Spinal cord (tissue), 10 donors: ENCODE data around the gene EYA3. TPM values are rescaled to one million over a fixed set of nuclear protein-coding genes. Genes with fewer than 3 reads are reported as not detected.
A peak's percentile ranks its signal among the peaks of the same experiment; 100 is the strongest.

Experiments used
- DNase-seq, 6 donors: peaks; one replicate each; pipeline versions ENCODE4 v3.0.0 to v3.0.0-alpha.2; 2013 to 2015; ENCODE audit warnings: low spot score in 6 of 6, low read depth in 4 of 6
- H3K27ac ChIP-seq: one replicate; pipeline ENCODE4 v1.5.1; 2013; ENCODE audit warnings: low read depth, low read length, control low read depth
- H3K27me3 ChIP-seq: one replicate; pipeline ENCODE4 v1.6.1; 2013; ENCODE audit warnings: low read length; ENCODE audit not compliant: control insufficient read depth, insufficient read depth
- H3K36me3 ChIP-seq: one replicate; pipeline ENCODE4 v1.6.1; 2013; ENCODE audit warnings: low read length; ENCODE audit not compliant: control insufficient read depth, insufficient read depth
- H3K4me1 ChIP-seq: one replicate; pipeline ENCODE4 v1.6.1; 2013; ENCODE audit warnings: low read length; ENCODE audit not compliant: control insufficient read depth, insufficient read depth
- H3K4me3 ChIP-seq: one replicate; pipeline ENCODE4 v1.5.1; 2013; ENCODE audit warnings: low read depth, low read length, control low read depth
- H3K9me3 ChIP-seq: one replicate; pipeline ENCODE4 v1.6.1; 2013; ENCODE audit warnings: low read length; ENCODE audit not compliant: control insufficient read depth, insufficient read depth
- WGBS: methylation state at CpG from one replicate; pipeline ENCODE4 v1.1.5; 2013; ENCODE audit warnings: missing lambda C conversion rate; ENCODE audit not compliant: insufficient coverage; 5-methylcytosine and 5-hydroxymethylcytosine counted together
- polyA plus RNA-seq, 2 donors: library from polyadenylated mRNA; unstranded; fragments of 120-200 nt; gene quantifications; one replicate each; pipeline ENCODE4 v1.2.1, GENCODE V29; 2013; ENCODE audit not compliant: insufficient read length in 2 of 2
- total RNA-seq, 2 donors: library from RNA; depleted of rRNA in 1 of 2; stranded (reverse); fragments of 120-200 nt in 1 of 2; fragments of >200 nt in 1 of 2; gene quantifications; one replicate each; pipeline versions ENCODE4 v1.2.3 to v1.2.4, GENCODE V29; 2013 to 2014
- donor health status: healthy.

EYA3 gene
- total and polyA plus RNA-seq, 4 donors: 14.3 to 17.5 (median 15.1) TPM

DNA sequence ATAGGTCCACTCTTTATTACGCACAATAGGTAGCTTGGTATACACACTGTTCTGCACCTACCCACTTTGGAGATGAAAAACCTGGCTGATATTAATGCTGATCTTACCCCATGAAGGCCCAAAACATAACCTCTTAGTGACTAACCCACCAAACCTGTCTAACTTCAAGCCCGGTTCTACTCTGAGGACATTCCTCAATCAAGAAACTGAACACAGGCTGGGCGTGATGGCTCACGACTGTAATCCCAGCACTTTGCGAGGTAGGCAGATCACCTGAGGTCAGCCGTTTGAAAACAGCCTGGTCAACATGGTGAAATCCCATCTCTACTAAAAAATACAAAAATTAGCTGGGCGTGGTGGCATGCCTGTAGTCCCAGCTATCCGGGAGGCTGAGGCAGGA is 50.5 kb downstream of the EYA3 start:
- Histone ChIP-seq H3K36me3 (peaks cover 15% of the 10 kb centered on the region), H3K27me3 (no peaks in the 10 kb centered on the region), H3K9me3 (no peaks in the 10 kb centered on the region), H3K27ac (no peak overlapping the region), H3K4me1 (no peaks in the 10 kb centered on the region), H3K4me3 (no peak overlapping the region)
- DNase-seq: no peak
- 96% methylated on average over 8 of the region's 8 CpGs for WGBS

DNA sequence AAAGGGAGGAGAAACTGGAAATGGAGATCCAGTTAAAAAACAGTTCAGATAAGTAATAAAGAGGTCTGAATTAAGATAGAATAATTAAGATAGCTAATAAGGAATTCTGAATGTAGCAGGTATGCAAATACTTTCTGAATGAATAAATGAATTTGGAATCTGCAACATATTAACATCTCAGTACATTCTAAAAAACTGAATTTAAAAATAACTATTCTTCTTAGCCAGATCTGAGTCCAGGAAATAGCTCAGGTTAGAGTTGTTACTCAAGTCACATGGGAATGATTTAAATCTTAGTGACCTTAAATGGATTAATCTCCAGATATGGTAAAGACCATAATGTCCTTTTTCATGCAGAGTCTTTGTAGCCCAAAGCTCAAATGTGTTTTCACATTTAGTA is 51.2 kb downstream of the EYA3 start:
- DNase-seq: peak in 1 of 6 donors; percentile 43
- H3K4me1 ChIP-seq: no peaks in the 10 kb centered on the region
- H3K36me3 ChIP-seq: peaks cover 15% of the 10 kb centered on the region
- H3K27me3 ChIP-seq: no peaks in the 10 kb centered on the region
- no peaks in the 10 kb centered on the region for H3K9me3 ChIP-seq
- H3K27ac ChIP-seq: no peak overlapping the region
- H3K4me3 ChIP-seq: no peak overlapping the region

DNA sequence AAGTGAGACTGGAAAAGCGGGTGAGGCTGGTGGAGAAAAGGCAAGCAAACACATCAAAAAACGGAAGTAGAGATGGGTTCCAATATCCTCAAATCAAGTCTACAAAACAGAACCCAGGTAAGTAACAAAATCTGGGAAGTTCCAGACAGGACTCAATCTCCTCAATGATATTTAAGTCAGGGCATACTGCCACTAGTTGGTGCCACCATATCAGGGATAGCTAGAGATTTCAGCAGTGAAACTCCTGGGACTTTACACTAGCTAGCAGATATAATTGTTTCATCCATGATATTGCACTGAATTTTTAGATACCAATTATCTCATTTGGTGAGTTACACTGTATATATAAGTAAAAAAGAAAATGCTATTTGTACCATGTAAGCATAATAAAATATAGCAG is 52.0 kb downstream of the EYA3 start:
- Histone ChIP-seq H3K4me1 (no peaks in the 10 kb centered on the region), H3K4me3 (no peak overlapping the region), H3K9me3 (no peaks in the 10 kb centered on the region), H3K27me3 (no peaks in the 10 kb centered on the region), H3K27ac (no peak overlapping the region), H3K36me3 (peaks cover 15% of the 10 kb centered on the region)
- 100% methylated on average over 1 of the region's 2 CpGs for WGBS
- peak in 1 of 6 donors; percentile 14 for DNase-seq

DNA sequence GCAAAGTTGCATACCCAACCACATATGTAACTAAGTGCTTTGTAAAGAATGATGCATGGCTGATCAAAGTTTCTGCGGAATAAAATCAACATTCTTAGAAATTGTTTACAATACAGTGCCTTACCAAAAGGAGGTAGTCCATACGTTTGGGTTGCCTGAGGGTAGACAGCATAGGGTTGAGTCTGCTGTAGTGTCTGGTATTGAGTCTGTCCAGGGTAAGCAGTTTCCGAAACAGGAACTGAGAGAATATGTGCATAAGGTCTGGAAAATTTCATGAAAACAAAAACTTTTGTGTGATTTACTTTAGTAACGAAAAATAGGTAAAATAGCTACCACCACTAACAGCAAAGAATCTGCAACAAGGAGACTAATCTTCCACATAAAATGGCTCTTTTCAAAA is 53.0 kb downstream of the EYA3 start:
- Histone ChIP-seq H3K27me3 (no peaks in the 10 kb centered on the region), H3K36me3 (peaks cover 5% of the 10 kb centered on the region), H3K27ac (no peak overlapping the region), H3K4me1 (no peaks in the 10 kb centered on the region), H3K9me3 (no peaks in the 10 kb centered on the region), H3K4me3 (no peak overlapping the region)
- WGBS: no CpG with 5 or more reads among the region's 4 CpGs
- no peak for DNase-seq

DNA sequence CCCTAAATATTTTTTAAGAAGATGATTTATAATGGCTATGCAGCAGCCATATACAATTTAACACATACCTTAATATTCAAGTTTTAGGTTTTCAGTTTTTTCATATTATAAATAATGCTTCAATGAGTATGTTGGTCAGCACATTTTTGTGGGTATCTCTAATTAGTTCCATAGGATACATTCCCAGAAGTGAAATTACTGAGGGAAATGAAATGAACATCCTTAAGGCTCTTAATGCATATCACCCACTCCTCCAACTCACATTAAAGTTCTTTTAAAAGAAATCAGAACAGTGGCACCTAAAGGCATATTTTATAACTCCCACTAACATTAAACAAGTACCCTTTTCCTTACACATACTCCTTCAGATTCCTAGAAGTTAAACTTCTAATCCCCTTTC is 56.1 kb downstream of the EYA3 start:
- DNase-seq: no peak
- H3K27ac ChIP-seq: no peak overlapping the region
- no peaks in the 10 kb centered on the region for H3K9me3 ChIP-seq
- no peak overlapping the region for H3K4me3 ChIP-seq
- no peaks in the 10 kb centered on the region for H3K27me3 ChIP-seq
- H3K4me1 ChIP-seq: no peaks in the 10 kb centered on the region
- H3K36me3 ChIP-seq: no peaks in the 10 kb centered on the region

DNA sequence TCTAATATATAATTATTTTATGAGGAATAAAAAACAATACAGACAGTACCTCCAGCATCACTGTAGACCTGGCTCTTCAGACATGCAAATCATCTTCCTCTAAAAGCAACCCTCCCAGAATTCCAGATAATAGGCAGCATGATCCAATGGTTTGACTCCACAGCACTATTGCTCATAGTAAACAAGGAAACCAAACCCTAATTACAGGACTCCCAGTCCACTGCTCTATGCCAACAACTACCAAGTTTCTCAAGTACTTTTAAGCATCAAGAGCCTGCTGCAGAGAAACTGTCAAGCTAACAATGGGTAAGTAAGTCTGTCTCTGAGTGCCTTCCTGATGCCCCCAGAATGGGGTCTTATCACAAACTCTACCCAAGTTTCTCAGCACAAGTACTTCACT is 57.2 kb downstream of the EYA3 start:
- no peak overlapping the region for H3K27ac ChIP-seq
- no peaks in the 10 kb centered on the region for H3K4me1 ChIP-seq
- no peaks in the 10 kb centered on the region for H3K36me3 ChIP-seq
- DNase-seq: no peak
- no peak overlapping the region for H3K4me3 ChIP-seq
- H3K9me3 ChIP-seq: no peaks in the 10 kb centered on the region
- H3K27me3 ChIP-seq: no peaks in the 10 kb centered on the region

DNA sequence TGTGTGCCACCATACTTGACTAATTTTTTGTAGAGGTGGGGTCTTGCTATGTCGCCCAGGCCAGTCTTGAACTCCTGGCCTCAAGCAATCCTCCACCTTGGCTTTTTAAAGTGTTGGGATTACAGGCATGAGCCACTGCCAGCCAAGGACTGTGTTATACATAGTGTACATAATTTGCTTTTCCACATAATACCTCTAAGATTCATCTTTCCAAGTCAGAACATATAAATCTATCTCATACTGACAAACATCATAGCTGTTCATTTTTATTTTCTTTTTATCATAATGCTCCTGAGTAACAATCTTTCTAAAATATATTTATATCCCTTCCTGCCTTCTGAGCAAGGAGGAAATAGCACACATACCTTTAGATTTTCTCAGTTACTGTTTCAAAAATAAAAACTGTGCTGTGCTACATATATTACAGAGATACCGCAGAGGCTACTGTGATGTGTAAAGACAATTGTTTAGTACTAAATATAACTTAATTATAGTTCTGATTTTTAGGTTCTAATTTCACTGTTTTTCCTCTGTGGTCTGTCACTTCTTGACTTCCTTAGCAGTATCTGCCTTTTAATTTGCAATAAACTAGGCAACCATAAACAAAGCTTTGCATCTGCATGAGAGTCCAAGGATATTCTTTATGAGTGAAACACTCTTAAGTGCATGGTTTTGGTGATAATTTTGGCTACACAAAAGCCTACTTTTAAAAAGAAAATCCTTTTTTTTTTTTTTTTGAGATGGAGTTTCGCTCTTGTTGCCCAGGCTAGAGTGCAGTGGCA is 59.3 kb downstream of the EYA3 start:
- Histone ChIP-seq H3K4me3 (no peak overlapping the region), H3K9me3 (no peaks in the 10 kb centered on the region), H3K4me1 (no peaks in the 10 kb centered on the region), H3K36me3 (no peaks in the 10 kb centered on the region), H3K27me3 (no peaks in the 10 kb centered on the region), H3K27ac (no peak overlapping the region)
- DNase-seq: no peak
- no CpG with 5 or more reads among the region's 3 CpGs for WGBS

DNA sequence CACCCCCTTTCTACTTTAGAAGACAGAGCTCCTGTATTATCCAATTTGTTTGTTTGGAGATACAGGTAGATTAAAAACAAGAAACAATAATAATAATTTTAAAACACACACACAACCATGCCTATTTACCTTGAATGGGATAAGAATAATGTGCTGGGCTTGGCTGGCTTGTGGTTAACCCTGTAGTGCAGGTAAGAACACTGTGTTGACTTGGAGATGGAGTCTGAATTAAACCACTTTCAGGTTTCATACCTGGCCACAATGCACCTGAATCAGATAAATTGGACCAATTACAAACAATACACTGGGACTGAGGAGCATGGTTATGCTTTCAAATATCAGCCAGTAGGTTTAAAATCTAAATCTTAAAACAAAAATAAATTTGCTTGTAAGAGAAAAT is 60.8 kb downstream of the EYA3 start:
- no peaks in the 10 kb centered on the region for H3K4me1 ChIP-seq
- H3K27me3 ChIP-seq: no peaks in the 10 kb centered on the region
- no peak overlapping the region for H3K27ac ChIP-seq
- DNase-seq: no peak
- no peaks in the 10 kb centered on the region for H3K9me3 ChIP-seq
- H3K36me3 ChIP-seq: no peaks in the 10 kb centered on the region
- H3K4me3 ChIP-seq: no peak overlapping the region

DNA sequence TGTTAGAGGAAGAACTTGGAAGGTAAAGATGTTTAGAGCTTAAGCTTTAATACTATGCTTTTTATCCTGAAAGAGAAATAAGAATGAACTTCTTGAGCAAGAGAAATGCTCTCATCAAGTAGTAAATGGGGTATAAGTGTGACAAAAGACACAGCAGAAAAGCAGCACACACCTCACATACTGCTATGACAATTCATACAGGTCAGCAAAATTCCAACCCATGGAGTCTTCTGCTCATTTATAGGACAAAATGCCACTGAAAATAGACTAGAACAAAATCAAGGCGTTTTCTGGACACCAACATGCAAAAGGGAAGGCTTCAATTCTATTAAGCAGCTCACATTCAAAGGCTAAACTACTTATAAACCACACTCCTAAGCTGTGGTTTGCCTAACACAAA is 61.2 kb downstream of the EYA3 start:
- H3K27ac ChIP-seq: no peak overlapping the region
- no peaks in the 10 kb centered on the region for H3K9me3 ChIP-seq
- H3K4me1 ChIP-seq: no peaks in the 10 kb centered on the region
- no peak overlapping the region for H3K4me3 ChIP-seq
- no peak for DNase-seq
- H3K27me3 ChIP-seq: no peaks in the 10 kb centered on the region
- 78% methylated on average over 1 of the region's 1 CpG for WGBS
- H3K36me3 ChIP-seq: no peaks in the 10 kb centered on the region

GRCh38 chr1:28026329-28026728 is 62.1 kb downstream of the EYA3 start:
- WGBS: no CpG with 5 or more reads among the region's 3 CpGs
- Histone ChIP-seq H3K9me3 (no peaks in the 10 kb centered on the region), H3K27me3 (no peaks in the 10 kb centered on the region), H3K36me3 (no peaks in the 10 kb centered on the region), H3K27ac (no peak overlapping the region), H3K4me3 (no peak overlapping the region), H3K4me1 (no peaks in the 10 kb centered on the region)
- DNase-seq: no peak
